ENCODE data around the gene PLEKHH2.
"Not testable (repeated sequence)": the region's sequence is repeated elsewhere in the genome, so short reads cannot be mapped to it uniquely, and the experiment has no call there.

PLEKHH2 gene

GRCh38 chr2:43718530-43719124 is 81.6 kb downstream of the PLEKHH2 start:
- ATAC-seq: no peak
- no peak for TF ChIP-seq SNAI2 (CRISPR knock-in tag; IDR thresholded peaks at IDR 0.05)
- TF ChIP-seq ISL1 (CRISPR knock-in tag; IDR thresholded peaks at IDR 0.05): no peak
- no peak for TF ChIP-seq ZNF565 (CRISPR knock-in tag; conservative IDR thresholded peaks at IDR 0.05; ENCODE audit: low read depth)
- TF ChIP-seq ZNF70 (CRISPR knock-in tag; IDR thresholded peaks at IDR 0.05): no peak
- no peak for TF ChIP-seq GLIS3 (CRISPR knock-in tag; IDR thresholded peaks at IDR 0.05)
- TF ChIP-seq ARNTL (CRISPR knock-in tag; IDR thresholded peaks at IDR 0.05; ENCODE audit: borderline replicate concordance, low read depth): no peak
- TF ChIP-seq PATZ1 (CRISPR knock-in tag; IDR thresholded peaks at IDR 0.05; ENCODE audit: borderline replicate concordance): no peak
- TF ChIP-seq POU6F1 (CRISPR knock-in tag; IDR thresholded peaks at IDR 0.05; ENCODE audit: borderline replicate concordance, low read depth): no peak
- no peak for TF ChIP-seq ESRRG (CRISPR knock-in tag; IDR thresholded peaks at IDR 0.05)
- TF ChIP-seq CSDC2 (CRISPR knock-in tag; IDR thresholded peaks at IDR 0.05): no peak
- no peak for TF ChIP-seq PPARA (CRISPR knock-in tag; IDR thresholded peaks at IDR 0.05; ENCODE audit: borderline replicate concordance)
- TF ChIP-seq BACH2 (CRISPR knock-in tag; IDR thresholded peaks at IDR 0.05; ENCODE audit: borderline replicate concordance): no peak
- no peak for TF ChIP-seq TOX (CRISPR knock-in tag; IDR thresholded peaks at IDR 0.05; ENCODE audit: borderline replicate concordance)
- TF ChIP-seq RARB (CRISPR knock-in tag; IDR thresholded peaks at IDR 0.05): no peak
- TF ChIP-seq CREB5 (CRISPR knock-in tag; IDR thresholded peaks at IDR 0.05; ENCODE audit: low read depth): no peak

GRCh38 chr2:43724728-43725526 is 87.9 kb downstream of the PLEKHH2 start:
- ATAC-seq: peak; percentile 66
- TF ChIP-seq ZNF70 (CRISPR knock-in tag; IDR thresholded peaks at IDR 0.05) (peak; percentile 34; the same call in 1 of the 2 replicates), CSDC2 (CRISPR knock-in tag; IDR thresholded peaks at IDR 0.05) (0 out of 2 replicates have a peak, but pooled peaks have one; percentile 62), TCF4 (CRISPR knock-in tag; IDR thresholded peaks at IDR 0.05; ENCODE audit: borderline replicate concordance) (no peak), ZFP3 (CRISPR knock-in tag; IDR thresholded peaks at IDR 0.05) (0 out of 2 replicates have a peak, but pooled peaks have one; percentile 5)

GRCh38 chr2:43725711-43726246 is 88.7 kb downstream of the PLEKHH2 start:
- no peak for TF ChIP-seq TCF4 (CRISPR knock-in tag; IDR thresholded peaks at IDR 0.05; ENCODE audit: borderline replicate concordance)
- TF ChIP-seq ZC3H10 (CRISPR knock-in tag; IDR thresholded peaks at IDR 0.05): no peak
- no peak for TF ChIP-seq ARNTL (CRISPR knock-in tag; IDR thresholded peaks at IDR 0.05; ENCODE audit: borderline replicate concordance, low read depth)
- no peak for TF ChIP-seq RARB (CRISPR knock-in tag; IDR thresholded peaks at IDR 0.05)
- no peak for TF ChIP-seq ZFP30 (CRISPR knock-in tag; IDR thresholded peaks at IDR 0.05)
- TF ChIP-seq ZNF70 (CRISPR knock-in tag; IDR thresholded peaks at IDR 0.05): no peak
- ATAC-seq: no peak

- ATAC-seq: not testable (repeated sequence)
Observed at GRCh38 chr2:43726961-43727633, 90.0 kb downstream of the PLEKHH2 start.

- TF ChIP-seq TCF4 (CRISPR knock-in tag; IDR thresholded peaks at IDR 0.05; ENCODE audit: borderline replicate concordance): no peak
- TF ChIP-seq OSR1 (CRISPR knock-in tag; IDR thresholded peaks at IDR 0.05): no peak
- TF ChIP-seq CSDC2 (CRISPR knock-in tag; IDR thresholded peaks at IDR 0.05): no peak
- TF ChIP-seq ZNF8 (CRISPR knock-in tag; IDR thresholded peaks at IDR 0.05): no peak
- TF ChIP-seq BACH2 (CRISPR knock-in tag; IDR thresholded peaks at IDR 0.05; ENCODE audit: borderline replicate concordance): no peak
- TF ChIP-seq ZNF70 (CRISPR knock-in tag; IDR thresholded peaks at IDR 0.05): no peak
Observed at GRCh38 chr2:43727634-43728014, 90.6 kb downstream of the PLEKHH2 start.

More at GRCh38 chr2:43727634-43728014, 90.6 kb downstream of the PLEKHH2 start:
- no peak for ATAC-seq

Measured in SK-N-SH treated with all-trans-retinoic acid at 6 μM for 48 hours (cell line).